Activated CD8-positive, alpha-beta memory T cell treated with anti-CD3 and anti-CD28 coated beads, Interleukin-2, amount 10 ng/mL, durations not matched to agents 7 days and 5 days (primary cell): ENCODE data around the gene QTRT2. TPM values are rescaled to one million over a fixed set of nuclear protein-coding genes. Genes with fewer than 3 reads are reported as not detected.

ENCODE experiments used
- ATAC-seq: fragments of 150-1000 bp; cut with Tn5 transposase; one replicate; pipeline ENCODE4 v1.10.0; 2021; ENCODE audit warnings: moderate library complexity
- CTCF ChIA-PET: fragments of 350-600 bp; sonication (Branson Sonifier 250); formaldehyde crosslinking; loops from one replicate; lab custom pipeline; 2021; ENCODE audit warnings: antibody characterized with exemption; lab: Charles Lee
- DNase-seq: peaks from one replicate; pipeline ENCODE4 v3.0.0-alpha.2; 2020
- H3K27ac Mint-ChIP-seq: one replicate; pipeline ENCODE4 v1.8.0; 2021; ENCODE audit warnings: mild to moderate bottlenecking, mixed read lengths
- H3K27me3 Mint-ChIP-seq: one replicate; pipeline ENCODE4 v1.8.0; 2021; ENCODE audit warnings: mixed read lengths
- H3K36me3 Mint-ChIP-seq: one replicate; pipeline ENCODE4 v1.8.0; 2021; ENCODE audit warnings: mild to moderate bottlenecking, mixed read lengths
- H3K4me1 Mint-ChIP-seq: one replicate; pipeline ENCODE4 v1.8.0; 2021; ENCODE audit warnings: mixed read lengths
- H3K4me3 Mint-ChIP-seq: one replicate; pipeline ENCODE4 v1.8.0; 2021; ENCODE audit warnings: mild to moderate bottlenecking, moderate library complexity, mixed read lengths
- H3K9me3 Mint-ChIP-seq: one replicate; pipeline ENCODE4 v1.8.0; 2022; ENCODE audit warnings: low read depth, mixed read lengths
- total RNA-seq, 2 experiments: library from RNA; stranded (reverse); gene quantifications; one replicate each; pipeline ENCODE4 v1.2.3, GENCODE V29; 2021

QTRT2 gene
- total RNA-seq, 2 experiments from 2014 or later = 30.1 to 32.8 TPM

DNA sequence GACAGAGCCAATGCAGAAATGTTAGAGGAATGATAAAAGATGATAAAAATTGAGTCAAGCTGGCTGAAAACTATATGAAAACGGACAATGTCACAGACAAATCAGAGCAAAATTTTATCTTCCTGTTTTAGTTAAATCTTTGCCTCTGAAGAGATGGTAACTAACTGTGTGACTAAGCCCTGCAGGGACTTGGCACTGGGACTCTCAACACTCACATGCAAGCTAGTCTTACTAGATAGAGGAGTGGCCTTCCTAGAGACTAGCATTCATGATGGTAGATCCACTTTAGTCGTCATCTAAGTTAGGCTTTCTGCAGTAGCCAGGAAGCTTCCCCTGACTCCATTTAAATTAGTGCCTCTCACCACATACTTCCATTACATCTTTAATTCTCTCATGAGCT is 4.3 kb upstream of the QTRT2 start:
- CTCF ChIA-PET = no interaction called here
- Mint-ChIP-seq H3K27ac (no peak overlapping the region), H3K4me3 (no peak overlapping the region), H3K4me1 (peaks cover 14% of the 10 kb centered on the region), H3K36me3 (peaks cover 3% of the 10 kb centered on the region), H3K27me3 (no peaks in the 10 kb centered on the region), H3K9me3 (no peaks in the 10 kb centered on the region)
- no peak for DNase-seq
- no peak for ATAC-seq

DNA sequence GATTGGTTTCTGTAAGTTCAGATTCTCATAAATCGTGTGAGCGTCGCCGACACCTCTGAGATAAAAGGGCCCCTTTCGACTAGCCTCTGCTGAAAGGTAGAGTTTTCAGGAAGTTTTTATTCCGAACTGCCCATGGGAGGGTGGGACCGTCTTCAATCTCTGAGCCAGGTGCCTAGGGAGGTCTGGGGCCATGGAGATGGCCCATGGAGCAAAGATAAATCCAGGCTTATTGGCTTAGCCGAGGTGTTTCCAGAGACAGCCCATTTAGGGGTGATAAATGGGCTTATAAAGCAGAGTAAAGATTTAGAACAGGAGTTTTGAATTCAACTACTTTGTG is 442 bp downstream of the QTRT2 start:
- Mint-ChIP-seq H3K36me3 (peaks cover 12% of the 10 kb centered on the region), H3K9me3 (no peaks in the 10 kb centered on the region), H3K27me3 (no peaks in the 10 kb centered on the region), H3K27ac (peak overlapping the region; percentile 93), H3K4me3 (peak overlapping the region; percentile 98), H3K4me1 (peaks cover 45% of the 10 kb centered on the region)
- CTCF ChIA-PET = interaction anchor here (1.0 kb wide), 1 partner anchor 10 kb away, joined by 3 read pairs; no protein-coding TSS in a partner anchor
- no peak for DNase-seq
- peak; percentile 3 for ATAC-seq

GRCh38 chr3:114058646-114059045 is 2.1 kb downstream of the QTRT2 start:
- DNase-seq (no peak), ATAC-seq (no peak)
- Mint-ChIP-seq H3K27me3 (no peaks in the 10 kb centered on the region), H3K9me3 (no peaks in the 10 kb centered on the region), H3K4me3 (peak overlapping the region; percentile 38), H3K36me3 (peaks cover 12% of the 10 kb centered on the region), H3K27ac (no peak overlapping the region), H3K4me1 (peaks cover 47% of the 10 kb centered on the region)
- CTCF ChIA-PET = no interaction called here

- Mint-ChIP-seq H3K4me1 (peaks cover 37% of the 10 kb centered on the region), H3K4me3 (no peak overlapping the region), H3K36me3 (peaks cover 21% of the 10 kb centered on the region), H3K27me3 (no peaks in the 10 kb centered on the region), H3K27ac (peak overlapping the region; percentile 35), H3K9me3 (no peaks in the 10 kb centered on the region)
- no peak for ATAC-seq
- CTCF ChIA-PET = no interaction called here
- DNase-seq = no peak
These were observed 4.5 kb downstream of the QTRT2 start for GRCh38 chr3:114060906-114061655.

DNA sequence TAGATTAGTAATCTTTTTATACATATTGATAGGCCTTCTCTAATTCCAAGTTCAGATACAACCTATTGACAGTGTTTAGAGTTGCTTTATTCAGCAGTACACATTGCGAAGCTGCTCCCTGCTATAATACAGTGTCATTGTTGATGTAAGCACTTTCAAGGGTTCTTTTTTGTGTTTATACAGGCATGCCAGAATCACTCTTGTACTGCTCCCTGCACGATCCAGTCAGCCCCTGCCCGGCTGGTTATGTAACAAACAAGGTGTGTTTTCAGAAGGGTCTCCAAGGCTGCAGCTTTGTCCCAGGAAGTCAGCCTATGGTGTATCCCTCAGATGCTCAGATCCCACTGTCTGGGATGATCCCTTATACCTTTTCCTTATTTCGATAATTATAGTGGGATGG is 11.3 kb downstream of the QTRT2 start:
- H3K27ac Mint-ChIP-seq = no peak overlapping the region
- H3K9me3 Mint-ChIP-seq = no peaks in the 10 kb centered on the region
- peaks cover 42% of the 10 kb centered on the region for H3K36me3 Mint-ChIP-seq
- no peak overlapping the region for H3K4me3 Mint-ChIP-seq
- no peaks in the 10 kb centered on the region for H3K27me3 Mint-ChIP-seq
- ATAC-seq (no peak), DNase-seq (no peak)
- H3K4me1 Mint-ChIP-seq = no peaks in the 10 kb centered on the region
- CTCF ChIA-PET = no interaction called here

DNA sequence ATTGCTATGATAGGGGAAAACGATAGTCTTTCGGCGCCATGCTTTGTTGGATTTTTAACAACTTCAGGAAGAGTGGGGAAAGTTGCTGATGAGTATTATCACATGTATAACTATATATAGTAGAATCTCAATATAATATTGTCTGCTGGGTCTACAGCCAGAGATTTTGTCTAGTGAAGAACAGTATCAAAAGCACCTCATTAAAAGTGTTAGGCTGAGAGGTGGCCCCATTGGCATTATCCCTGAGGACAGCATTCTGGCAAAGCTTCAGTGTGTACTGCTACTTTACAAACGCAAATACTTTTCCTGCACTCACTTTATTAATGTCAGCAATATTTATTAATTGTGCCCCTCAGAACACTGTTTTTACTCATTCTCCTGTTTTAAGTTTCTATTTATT is 11.8 kb downstream of the QTRT2 start:
- no peak for ATAC-seq
- no peak for DNase-seq
- H3K9me3 Mint-ChIP-seq = no peaks in the 10 kb centered on the region
- H3K27ac Mint-ChIP-seq = no peak overlapping the region
- CTCF ChIA-PET = interaction anchor here (0.7 kb wide), 1 partner anchor 62 kb away, joined by 4 read pairs; no protein-coding TSS in a partner anchor
- peaks cover 45% of the 10 kb centered on the region for H3K36me3 Mint-ChIP-seq
- H3K27me3 Mint-ChIP-seq = no peaks in the 10 kb centered on the region
- no peaks in the 10 kb centered on the region for H3K4me1 Mint-ChIP-seq
- H3K4me3 Mint-ChIP-seq = no peak overlapping the region

DNA sequence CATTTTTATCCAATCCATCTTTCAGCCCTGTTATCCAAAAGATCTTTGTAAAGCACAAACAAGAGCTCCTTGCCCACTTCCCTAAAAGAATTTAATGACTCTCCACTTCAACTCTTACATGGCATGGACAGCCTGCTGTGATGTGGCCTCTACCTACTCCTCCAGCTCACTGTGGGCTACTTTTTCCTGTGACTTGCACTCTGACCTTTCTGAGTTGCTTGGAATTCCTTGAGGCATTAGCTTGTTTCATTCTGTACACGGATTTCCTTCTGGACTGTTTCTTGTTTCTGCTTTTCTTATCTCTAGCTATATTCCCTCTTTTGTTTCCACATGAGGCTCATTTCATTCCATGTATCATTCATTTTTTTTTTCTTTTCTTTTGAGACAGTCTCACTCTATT is 15.2 kb downstream of the QTRT2 start:
- H3K4me1 Mint-ChIP-seq = no peaks in the 10 kb centered on the region
- DNase-seq (no peak), ATAC-seq (no peak)
- H3K27ac Mint-ChIP-seq = no peak overlapping the region
- H3K4me3 Mint-ChIP-seq = no peak overlapping the region
- CTCF ChIA-PET = interaction anchor here (0.9 kb wide), 1 partner anchor 14 kb away, joined by 3 read pairs; no protein-coding TSS in a partner anchor
- no peaks in the 10 kb centered on the region for H3K27me3 Mint-ChIP-seq
- H3K36me3 Mint-ChIP-seq = peaks cover 52% of the 10 kb centered on the region
- H3K9me3 Mint-ChIP-seq = no peaks in the 10 kb centered on the region

- Mint-ChIP-seq H3K36me3 (peaks cover 63% of the 10 kb centered on the region), H3K4me1 (no peaks in the 10 kb centered on the region), H3K4me3 (no peak overlapping the region), H3K27ac (no peak overlapping the region), H3K27me3 (no peaks in the 10 kb centered on the region), H3K9me3 (no peaks in the 10 kb centered on the region)
- no peak for ATAC-seq
- CTCF ChIA-PET = no interaction called here
- DNase-seq = no peak
These were observed 20.2 kb downstream of the QTRT2 start for GRCh38 chr3:114076711-114077110.

DNA sequence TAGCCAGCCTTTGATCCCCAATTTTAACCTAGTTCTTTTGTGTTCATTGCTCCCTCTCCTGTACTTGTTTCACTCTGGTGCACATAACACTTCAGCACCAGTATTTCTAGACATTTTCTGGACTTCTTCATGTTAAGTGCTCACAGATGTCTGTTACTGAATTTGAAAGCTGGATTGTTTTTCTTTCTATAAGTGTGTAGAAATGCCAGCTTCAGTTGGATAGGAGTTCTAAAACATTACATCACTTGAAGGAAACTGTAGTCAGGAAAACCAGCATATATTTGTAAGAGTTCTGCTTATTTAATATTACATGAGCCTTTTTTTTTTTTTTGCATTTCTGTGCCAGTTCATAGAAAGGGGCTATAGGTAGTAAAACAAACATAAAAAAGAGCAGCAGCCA is 21.6 kb downstream of the QTRT2 start:
- Mint-ChIP-seq H3K4me3 (no peak overlapping the region), H3K27me3 (no peaks in the 10 kb centered on the region), H3K4me1 (no peaks in the 10 kb centered on the region), H3K9me3 (no peaks in the 10 kb centered on the region), H3K27ac (no peak overlapping the region), H3K36me3 (peaks cover 62% of the 10 kb centered on the region)
- DNase-seq (no peak), ATAC-seq (no peak)
- CTCF ChIA-PET = no interaction called here

- Mint-ChIP-seq H3K9me3 (no peaks in the 10 kb centered on the region), H3K36me3 (peaks cover 64% of the 10 kb centered on the region), H3K4me3 (no peak overlapping the region), H3K4me1 (no peaks in the 10 kb centered on the region), H3K27me3 (no peaks in the 10 kb centered on the region), H3K27ac (no peak overlapping the region)
- ATAC-seq (no peak), DNase-seq (no peak)
- CTCF ChIA-PET = no interaction called here
These were observed 23.2 kb downstream of the QTRT2 start for GRCh38 chr3:114079761-114080160.

DNA sequence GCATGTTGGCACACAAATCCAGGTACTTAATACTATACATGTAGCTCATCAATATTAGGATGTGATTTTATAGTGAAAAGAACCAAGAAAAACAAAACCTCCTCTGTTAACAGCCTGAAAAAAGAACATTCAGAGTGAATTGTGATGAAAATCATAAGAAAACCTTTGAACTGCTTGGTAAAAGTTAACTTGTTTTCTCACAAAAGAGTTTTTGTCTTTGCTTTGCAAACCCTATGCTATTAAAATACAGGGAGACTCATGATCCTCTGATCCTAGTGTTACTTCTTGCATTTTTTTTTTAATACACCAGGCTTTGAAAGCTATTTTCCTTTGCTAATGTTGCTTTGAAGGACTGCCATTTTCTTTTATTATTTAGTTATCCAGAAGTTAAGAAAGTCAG is 23.7 kb downstream of the QTRT2 start:
- Mint-ChIP-seq H3K9me3 (no peaks in the 10 kb centered on the region), H3K4me1 (no peaks in the 10 kb centered on the region), H3K4me3 (no peak overlapping the region), H3K27ac (no peak overlapping the region), H3K27me3 (no peaks in the 10 kb centered on the region), H3K36me3 (peaks cover 61% of the 10 kb centered on the region)
- DNase-seq = no peak
- no peak for ATAC-seq
- CTCF ChIA-PET = no interaction called here

GRCh38 chr3:114081037-114081436 is 24.5 kb downstream of the QTRT2 start:
- ATAC-seq = no peak
- H3K27me3 Mint-ChIP-seq = no peaks in the 10 kb centered on the region
- no peaks in the 10 kb centered on the region for H3K9me3 Mint-ChIP-seq
- H3K4me1 Mint-ChIP-seq = no peaks in the 10 kb centered on the region
- H3K27ac Mint-ChIP-seq = no peak overlapping the region
- no peak for DNase-seq
- CTCF ChIA-PET = interaction anchor here (0.5 kb wide), 1 partner anchor 240 kb away, joined by 3 read pairs; no protein-coding TSS in a partner anchor
- H3K36me3 Mint-ChIP-seq = peaks cover 67% of the 10 kb centered on the region
- H3K4me3 Mint-ChIP-seq = no peak overlapping the region

DNA sequence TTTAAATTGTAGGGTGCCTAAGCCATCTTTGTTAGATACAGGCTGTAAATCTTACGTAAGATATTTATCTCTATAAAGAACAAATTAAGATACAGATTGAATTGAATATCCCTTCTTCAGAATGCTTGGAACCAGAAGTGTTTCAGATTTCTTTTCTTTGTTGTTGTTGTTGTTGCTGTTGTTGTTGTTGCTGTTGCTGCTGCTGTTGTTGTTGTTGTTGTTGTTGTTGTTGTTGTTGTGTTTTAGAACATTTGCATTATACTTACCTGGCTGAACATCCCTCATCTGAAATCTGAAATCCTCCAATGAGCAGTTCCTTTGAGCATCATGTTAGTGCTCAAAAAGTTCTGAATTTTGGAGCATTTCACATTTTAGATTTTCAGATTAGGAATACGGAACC is 26.6 kb downstream of the QTRT2 start:
- CTCF ChIA-PET = no interaction called here
- no peak for DNase-seq
- no peaks in the 10 kb centered on the region for H3K27me3 Mint-ChIP-seq
- H3K4me1 Mint-ChIP-seq = no peaks in the 10 kb centered on the region
- no peak overlapping the region for H3K27ac Mint-ChIP-seq
- no peak overlapping the region for H3K4me3 Mint-ChIP-seq
- H3K36me3 Mint-ChIP-seq = peaks cover 71% of the 10 kb centered on the region
- no peaks in the 10 kb centered on the region for H3K9me3 Mint-ChIP-seq
- no peak for ATAC-seq

GRCh38 chr3:114086356-114086755 is 29.8 kb downstream of the QTRT2 start:
- Mint-ChIP-seq H3K9me3 (no peaks in the 10 kb centered on the region), H3K4me1 (no peaks in the 10 kb centered on the region), H3K4me3 (no peak overlapping the region), H3K36me3 (peaks cover 52% of the 10 kb centered on the region), H3K27me3 (no peaks in the 10 kb centered on the region), H3K27ac (no peak overlapping the region)
- DNase-seq (no peak), ATAC-seq (no peak)
- CTCF ChIA-PET = no interaction called here
